Measurements from ENCODE around the gene NFASC.

NFASC gene

GRCh38 chr1:204990721-204991341 lies 120.2 kb downstream of the NFASC start:
- DNase-seq (ENCODE audit: extremely low read depth, low read depth): no peak
- TF ChIP-seq CTCF (IDR thresholded peaks at IDR 0.05; ENCODE audit: low read depth, low read length, missing control alignments): no peak
- no peak overlapping the region for H3K4me3 ChIP-seq (replicated peaks; ENCODE audit: low read depth, low read length)

GRCh38 chr1:204991342-204991844 lies 120.7 kb downstream of the NFASC start:
- H3K4me3 ChIP-seq (replicated peaks; ENCODE audit: low read depth, low read length): no peak overlapping the region
- DNase-seq (ENCODE audit: extremely low read depth, low read depth): no peak
- TF ChIP-seq CTCF (IDR thresholded peaks at IDR 0.05; ENCODE audit: low read depth, low read length, missing control alignments): no peak

GRCh38 chr1:204992201-204992997 lies 121.7 kb downstream of the NFASC start:
- H3K4me3 ChIP-seq (replicated peaks; ENCODE audit: low read depth, low read length): no peak overlapping the region
- no peak for DNase-seq (ENCODE audit: extremely low read depth, low read depth)
- TF ChIP-seq CTCF (IDR thresholded peaks at IDR 0.05; ENCODE audit: low read depth, low read length, missing control alignments): no peak

DNA sequence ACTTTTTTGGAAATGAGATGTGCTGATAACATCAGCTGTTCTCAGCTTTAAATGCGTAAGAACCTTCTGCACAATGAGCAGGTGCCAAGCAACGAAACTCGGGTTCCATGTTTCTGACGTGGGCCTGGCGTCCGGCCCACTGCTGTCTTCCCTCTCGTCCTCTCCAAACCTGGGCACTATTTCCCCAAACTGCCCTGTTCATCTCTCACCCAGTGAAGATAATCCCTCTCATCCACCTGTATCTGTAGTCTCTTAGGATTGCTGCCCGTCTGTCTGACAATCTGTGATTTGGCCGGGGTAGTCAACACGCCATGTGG lies 122.3 kb downstream of the NFASC start:
- H3K4me3 ChIP-seq (replicated peaks; ENCODE audit: low read depth, low read length): no peak overlapping the region
- no peak for DNase-seq (ENCODE audit: extremely low read depth, low read depth)
- no peak for TF ChIP-seq CTCF (IDR thresholded peaks at IDR 0.05; ENCODE audit: low read depth, low read length, missing control alignments)

DNA sequence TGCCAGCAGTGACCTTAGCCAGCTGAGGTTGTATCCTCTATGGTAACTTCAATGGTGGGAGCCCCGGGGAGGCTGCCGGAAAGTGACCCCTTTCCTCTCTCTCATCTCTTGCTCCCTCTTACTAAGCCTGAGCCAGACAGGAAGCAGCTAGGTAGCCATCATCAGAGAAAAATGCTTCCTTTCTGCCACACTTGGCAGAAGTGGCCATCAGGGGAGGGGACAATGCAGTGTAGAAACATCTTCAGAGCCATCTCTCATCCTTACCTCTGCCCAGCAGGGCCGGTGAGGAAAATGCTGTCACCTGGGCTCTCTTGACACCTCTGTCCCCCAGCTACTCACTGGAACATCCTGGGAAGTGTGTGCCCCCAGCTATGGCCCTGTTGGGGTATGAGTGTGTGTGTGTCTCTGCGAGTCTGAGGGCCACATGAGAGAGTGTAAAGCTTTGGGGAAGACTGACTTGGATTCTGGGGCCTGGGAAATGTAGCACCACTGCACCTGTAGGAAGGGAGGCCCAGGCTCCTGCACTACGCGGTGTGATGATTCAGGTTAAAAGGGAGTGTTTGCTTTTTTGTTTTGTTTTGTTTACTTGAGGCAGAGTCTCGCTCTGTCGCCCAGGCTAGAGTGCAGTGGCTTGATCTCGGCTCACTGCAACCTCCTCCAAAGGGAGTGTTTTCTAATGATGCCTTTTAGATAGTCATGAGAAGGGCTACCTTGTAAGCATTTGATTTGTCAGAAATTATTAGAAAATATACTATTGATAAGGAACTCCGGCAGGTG lies 123.6 kb downstream of the NFASC start:
- no peak for TF ChIP-seq CTCF (IDR thresholded peaks at IDR 0.05; ENCODE audit: low read depth, low read length, missing control alignments)
- H3K4me3 ChIP-seq (replicated peaks; ENCODE audit: low read depth, low read length): no peak overlapping the region
- no peak for DNase-seq (ENCODE audit: extremely low read depth, low read depth)

GRCh38 chr1:204996981-204997380 lies 126.3 kb downstream of the NFASC start:
- no peak for DNase-seq (ENCODE audit: extremely low read depth, low read depth)
- TF ChIP-seq CTCF (IDR thresholded peaks at IDR 0.05; ENCODE audit: low read depth, low read length, missing control alignments): no peak
- H3K4me3 ChIP-seq (replicated peaks; ENCODE audit: low read depth, low read length): no peak overlapping the region

Measured in HFF-Myc (cell line).